ENCODE measurements around the gene NCEH1. TPM values are rescaled to one million over a fixed set of nuclear protein-coding genes. Genes with fewer than 3 reads are reported as not detected.

Gene NCEH1
- total and polyA plus RNA-seq, 9 of the 15 experiments (the other 6 are each of a cell fraction or from before 2014, with no cell fraction given) = 1.3 to 5.0 (median 2.8) TPM

GRCh38 chr3:172752651-172753050, 41.8 kb upstream of the NCEH1 start:
- H3K27me3 ChIP-seq (ENCODE audit: control insufficient read depth in 2 of 2, insufficient read depth in 2 of 2, low read length in 2 of 2) = no peaks in the 10 kb centered on the region

More at GRCh38 chr3:172752651-172753050, 41.8 kb upstream of the NCEH1 start:
- Histone ChIP-seq H3K4me1 (replicated peaks in 1 of 2; ENCODE audit: control insufficient read depth in 2 of 2, insufficient read depth in 2 of 2, low read length in 2 of 2) (peaks cover 0 to 2% of the 10 kb centered on the region in 2 experiments; a peak in 2 of 5 replicates), H3K4me2 (ENCODE audit: insufficient read depth, low read length) (no peak overlapping the region; the same call in 1 of the 2 replicates), H4K20me1 (replicated peaks; ENCODE audit: control insufficient read depth, insufficient read depth, low read length) (no peaks in the 10 kb centered on the region), H3K9ac (ENCODE audit: insufficient read depth in 1 of 2, low read depth in 2 of 2, low read length in 2 of 2) (no peak overlapping the region), H3K4me3 (no peak overlapping the region), H2AFZ (ENCODE audit: low read depth, low read length) (no peak overlapping the region), H3K27ac (ENCODE audit: extremely low read depth, low read depth, low read length) (no peak overlapping the region), H3K36me3 (ENCODE audit: control insufficient read depth, insufficient read depth, low read length) (peaks cover 53% of the 10 kb centered on the region; the same call in 2 of the 3 replicates), H3K79me2 (ENCODE audit: control insufficient read depth, insufficient read depth, low read length) (peaks cover 54% of the 10 kb centered on the region), H3K9me1 (ENCODE audit: control insufficient read depth, insufficient read depth, low read length) (no peaks in the 10 kb centered on the region), H3K9me3 (replicated peaks; ENCODE audit: control insufficient read depth, insufficient read depth, low read depth, low read length) (no peaks in the 10 kb centered on the region)
- 87% methylated on average over 1 of the region's 1 CpG for WGBS (ENCODE audit: insufficient coverage, low coverage, missing lambda C conversion rate)
- no peak for FAIRE-seq
- CTCF ChIA-PET (ENCODE audit: low intra/inter-chr PET ratio) = no interaction called here
- in situ Hi-C loops (cut with MboI) = no loop called here
- no peak for ATAC-seq
- POLR2A ChIA-PET = interaction anchor here (0.6 to 1.1 kb wide), 3 partner anchors 11 to 630 kb away, joined by 3 read pairs; no protein-coding TSS in a partner anchor
- no peak for DNase-seq (ENCODE audit: extremely low read depth in 1 of 4, low spot score in 3 of 4)
- intact Hi-C loops (cut with micrococcal nuclease) = no loop called here
- BruUV-seq (replicated peaks) = no TSS peak
- no peak for TF ChIP-seq RBFOX2 (IDR thresholded peaks at IDR 0.05; ENCODE audit: low read depth, low read length)
- TF ChIP-seq PKNOX1 (IDR thresholded peaks at IDR 0.05) = peak; percentile 15; the same call in 1 of the 2 replicates
